Brain pericyte (primary cell): ENCODE measurements around the gene SPATA31D4.

Experiments
- DNase-seq: peaks from one replicate; pipeline ENCODE4 v3.0.0-alpha.2; 2012; ENCODE audit warnings: low read depth, low spot score

SPATA31D4 gene

DNA sequence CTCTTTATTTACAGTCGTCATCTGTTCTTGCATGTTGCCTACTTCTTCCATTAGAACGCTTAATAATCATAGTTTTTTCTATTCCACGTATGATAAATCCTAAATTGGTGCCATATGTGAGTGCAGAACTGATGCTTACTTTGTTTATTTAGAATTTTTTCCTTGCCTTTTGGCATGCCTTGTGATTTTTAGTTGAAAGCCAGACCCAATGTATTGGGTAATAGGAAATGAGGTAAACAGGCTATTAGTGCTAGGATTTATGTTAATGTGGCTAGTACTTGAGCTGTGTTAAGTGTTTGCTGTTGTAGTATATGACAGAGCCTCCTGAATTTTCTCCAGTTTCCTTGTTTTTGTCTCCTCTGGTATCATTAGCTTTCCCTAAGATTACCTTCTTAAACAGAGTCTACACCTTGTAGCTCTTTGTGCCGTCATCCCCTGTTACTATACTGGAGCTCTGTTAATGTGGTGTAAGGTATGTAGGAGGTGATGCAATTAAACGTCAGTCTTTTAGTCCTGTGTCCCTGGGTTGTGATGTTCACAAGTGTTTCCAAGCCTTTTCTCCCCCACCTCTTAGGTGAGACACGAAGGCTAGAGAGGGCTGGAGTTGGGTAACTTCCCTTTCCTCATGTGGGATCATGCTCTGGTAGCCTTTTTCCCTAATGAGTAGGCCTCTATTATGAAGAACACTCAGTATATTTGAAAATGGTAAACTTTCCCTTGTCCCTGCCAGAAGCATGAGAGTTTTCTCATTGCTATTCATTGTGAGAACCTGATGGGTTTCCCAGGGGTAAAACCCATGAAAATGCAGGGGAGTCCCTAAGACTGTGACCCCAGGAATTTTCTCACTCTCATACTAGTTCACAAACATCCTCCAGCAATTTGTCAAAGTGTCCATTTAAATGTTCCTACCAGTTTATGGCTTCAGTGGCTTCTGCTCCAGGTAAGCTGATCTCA, 36.3 kb downstream of the SPATA31D4 start:
- no peak for DNase-seq

DNA sequence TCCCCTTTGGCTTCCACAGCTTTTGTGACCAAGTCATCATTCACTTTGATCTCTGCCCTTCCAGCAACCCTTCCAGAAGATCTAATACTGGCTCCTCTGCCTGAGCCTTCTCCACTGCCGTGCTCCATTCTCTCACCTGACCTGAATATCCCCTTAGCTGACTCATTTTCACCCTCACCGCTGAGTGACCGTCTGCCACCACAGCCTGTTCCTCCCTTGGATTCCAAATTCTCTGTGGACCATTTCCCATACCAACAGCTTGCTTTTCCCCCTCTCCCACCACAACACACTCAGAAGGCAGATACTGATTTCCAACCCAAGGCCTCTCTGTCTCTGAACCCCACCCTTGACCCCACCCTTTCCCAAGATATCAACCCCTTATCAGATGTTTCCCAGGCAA, 39.8 kb downstream of the SPATA31D4 start:
- no peak for DNase-seq

DNA sequence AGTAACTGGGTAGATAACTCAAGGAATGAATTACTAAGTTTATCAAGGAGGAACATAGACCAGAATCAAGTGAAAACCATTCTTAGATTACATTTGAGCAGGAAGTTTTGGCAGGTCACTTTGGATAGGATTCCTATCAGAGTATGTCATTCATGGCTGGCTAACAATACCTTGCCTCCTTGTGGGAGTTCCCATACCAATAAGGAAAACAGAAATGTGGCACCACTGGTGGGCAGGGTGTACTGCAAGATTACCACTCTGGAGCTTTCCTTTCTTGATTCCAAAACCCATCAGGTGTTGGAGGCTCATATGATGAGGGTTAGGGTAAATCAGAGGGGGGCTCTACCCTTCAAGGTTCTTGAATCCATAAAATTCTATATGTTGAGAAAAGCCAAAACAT, 41.7 kb downstream of the SPATA31D4 start:
- DNase-seq = no peak

DNA sequence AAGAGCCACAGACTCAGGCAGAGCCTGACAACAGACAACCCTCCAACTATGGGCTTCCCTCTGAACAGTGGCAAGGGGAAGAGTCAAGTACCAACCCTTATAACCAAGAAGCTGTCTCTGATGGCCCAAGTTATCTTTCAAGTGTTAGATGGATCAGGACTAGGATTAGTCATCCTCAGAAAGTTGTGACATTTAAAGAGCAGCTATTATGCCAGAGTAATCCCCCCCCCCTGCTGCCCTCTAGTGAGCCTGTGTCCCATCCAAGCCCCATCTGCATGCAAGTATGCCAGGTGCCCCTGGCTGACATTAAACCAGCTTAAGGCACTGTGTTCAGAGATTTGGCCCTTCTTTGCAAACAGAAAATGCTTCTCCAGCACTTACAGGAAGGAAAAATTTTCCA, 43.5 kb downstream of the SPATA31D4 start:
- DNase-seq = no peak

DNA sequence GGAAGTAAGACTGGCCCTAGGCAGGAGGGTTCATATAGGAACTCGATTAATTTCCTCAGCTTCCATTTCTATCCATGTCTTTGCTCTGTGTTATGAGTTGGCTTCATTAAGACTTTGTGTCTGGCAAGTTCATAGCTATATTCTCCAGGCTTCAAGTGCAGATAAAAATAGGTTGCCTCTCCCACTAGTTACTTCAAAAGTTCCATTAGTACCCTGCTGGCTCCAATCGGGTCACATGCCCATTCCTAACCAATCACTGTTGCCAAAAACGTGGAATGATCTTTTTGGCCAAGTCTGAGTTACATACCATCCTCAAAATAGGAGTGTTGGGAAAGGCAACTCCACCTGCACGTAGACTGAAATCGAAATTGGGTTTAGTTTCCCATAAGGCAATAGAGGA, 46.5 kb downstream of the SPATA31D4 start:
- DNase-seq = no peak

DNA sequence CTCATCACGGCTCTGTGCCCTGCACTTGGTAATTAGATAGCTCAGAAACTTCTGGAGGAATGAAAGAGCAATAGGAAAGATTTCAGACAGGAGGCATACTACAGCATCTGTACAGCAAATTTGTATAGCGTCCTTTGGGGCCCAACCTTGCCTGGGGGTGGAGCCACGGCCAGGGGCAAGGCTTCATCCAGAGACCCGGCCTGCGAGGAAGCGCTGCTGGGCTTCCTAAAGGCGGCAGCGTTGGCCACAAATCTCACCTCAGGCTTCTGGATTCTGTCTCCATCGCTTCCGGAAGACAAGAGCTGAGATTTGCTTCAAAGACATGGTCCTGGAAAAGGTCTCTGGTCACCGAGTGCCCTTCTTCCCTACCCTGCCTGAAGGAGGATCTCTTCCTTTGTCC, 48.1 kb downstream of the SPATA31D4 start:
- DNase-seq = no peak

DNA sequence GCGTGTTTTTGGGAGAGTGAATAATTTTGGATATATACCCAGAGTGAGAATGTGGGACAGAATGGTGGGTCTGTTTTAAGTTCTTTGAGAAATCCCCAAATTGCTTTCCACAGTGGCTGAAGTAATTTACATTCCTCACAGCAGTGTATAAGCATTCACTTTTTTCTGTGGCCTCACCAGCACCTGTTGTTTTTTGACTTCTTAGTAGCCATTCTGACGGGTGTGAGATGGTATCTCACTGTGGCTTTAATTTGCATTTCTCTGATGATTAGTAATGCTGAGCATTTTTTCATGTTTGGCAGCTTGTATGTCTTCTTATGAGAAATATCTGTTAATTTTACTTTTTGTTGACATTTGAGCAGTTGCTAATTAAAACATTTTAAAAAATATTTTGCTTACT, 51.0 kb downstream of the SPATA31D4 start:
- DNase-seq = no peak

DNA sequence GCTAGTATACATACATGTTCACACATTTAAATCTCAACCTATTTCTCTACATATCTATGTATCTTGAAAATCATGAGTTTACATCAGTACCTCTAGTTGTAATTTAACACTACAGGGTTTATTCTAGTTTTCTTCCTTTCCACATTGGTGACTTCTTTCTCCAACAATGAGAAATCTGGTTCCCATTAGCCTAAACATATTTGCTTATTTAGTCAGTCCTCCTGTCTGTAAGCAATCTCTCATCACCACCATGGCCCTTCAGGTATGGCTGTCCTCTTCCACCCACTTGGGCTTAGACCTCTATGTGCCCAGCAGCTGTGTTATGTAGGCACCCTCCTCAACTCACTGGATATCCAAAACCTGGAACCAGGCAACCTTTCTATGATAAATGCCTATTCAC, 52.3 kb downstream of the SPATA31D4 start:
- DNase-seq = no peak

DNA sequence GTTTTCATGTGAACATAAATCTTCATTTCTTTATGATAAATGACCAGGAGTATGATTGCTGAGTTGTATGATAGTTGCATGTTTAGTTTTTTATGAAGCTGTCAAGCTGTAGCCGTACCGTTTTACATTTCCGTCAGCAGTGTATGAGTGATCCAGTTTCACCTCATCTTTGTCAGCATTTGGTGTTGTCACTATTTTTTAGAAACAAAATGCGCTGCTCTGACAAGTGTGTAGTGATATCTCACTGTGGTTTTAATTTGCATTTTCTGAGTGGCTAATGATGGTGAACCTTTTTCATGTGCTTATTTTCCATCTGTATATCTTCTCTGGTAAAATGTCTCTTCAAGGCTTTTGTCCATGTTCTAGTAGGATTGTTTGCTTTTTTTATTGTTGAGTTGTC, 53.7 kb downstream of the SPATA31D4 start:
- DNase-seq = no peak
